Glomerular endothelial cell (primary cell): ENCODE results near the gene SUPT4H1. TPM values are rescaled to one million over a fixed set of nuclear protein-coding genes. Genes with fewer than 3 reads are reported as not detected.

ENCODE experiments used
- DNase-seq: peaks from one replicate; pipeline ENCODE4 v3.0.0-alpha.2; 2011; ENCODE audit warnings: low read depth, low spot score; ENCODE audit errors: extremely low read depth
- total RNA-seq: library from RNA; depleted of rRNA; stranded (reverse); fragments of >200 nt; gene quantifications from 2 replicates; pipeline ENCODE4 v1.2.3, GENCODE V29; 2015

The SUPT4H1 gene
- total RNA-seq, 1 donor from 2014 or later, result 45.0 TPM

DNA sequence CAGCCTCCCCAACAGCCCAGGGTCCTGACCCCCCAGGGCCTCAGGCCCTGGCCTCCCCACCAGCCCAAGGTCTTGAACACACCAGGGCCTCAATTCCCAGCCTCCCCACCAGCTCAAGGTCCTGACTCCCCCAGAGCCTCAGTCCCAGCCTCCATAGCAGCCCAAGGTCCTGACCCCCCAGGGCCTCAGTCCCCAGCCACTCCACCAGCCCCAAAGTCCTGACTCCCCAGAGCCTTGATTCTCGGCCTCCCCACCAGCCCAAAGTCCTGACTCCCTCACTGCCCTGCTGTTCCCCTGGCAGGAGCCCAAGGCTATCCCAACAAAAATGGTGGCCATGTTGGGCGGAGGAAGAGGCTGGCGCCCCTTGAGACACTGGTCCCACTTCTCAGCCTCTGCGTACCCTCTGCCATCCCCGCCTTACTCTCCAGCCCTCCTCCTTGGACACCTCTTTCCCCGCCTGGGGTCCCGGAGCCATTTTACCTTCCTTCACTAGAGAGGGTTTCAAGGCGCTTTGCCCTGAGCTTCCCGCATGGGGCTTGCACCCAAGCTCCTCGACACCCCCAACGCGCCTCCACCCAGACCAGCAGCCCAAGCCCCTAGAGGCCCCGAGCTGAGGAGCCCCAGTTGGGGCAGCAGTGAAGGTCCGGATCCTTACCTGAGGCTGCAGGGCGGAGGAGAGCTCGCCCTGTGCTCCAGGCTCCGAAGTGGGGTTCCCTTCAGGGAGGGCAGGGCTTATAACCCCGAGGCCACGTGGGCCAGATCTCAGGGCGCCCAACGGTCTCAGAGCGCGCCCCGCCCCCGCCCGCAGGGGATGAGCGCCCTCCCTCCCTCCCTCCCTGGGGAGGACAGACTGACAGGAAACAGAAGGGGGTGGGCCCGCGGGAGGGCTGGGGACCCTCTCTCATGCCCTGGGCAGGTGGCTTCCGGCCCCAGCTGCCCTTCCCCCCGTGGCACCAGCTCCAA, 19.9 kb downstream of the SUPT4H1 start:
- no peak for DNase-seq

DNA sequence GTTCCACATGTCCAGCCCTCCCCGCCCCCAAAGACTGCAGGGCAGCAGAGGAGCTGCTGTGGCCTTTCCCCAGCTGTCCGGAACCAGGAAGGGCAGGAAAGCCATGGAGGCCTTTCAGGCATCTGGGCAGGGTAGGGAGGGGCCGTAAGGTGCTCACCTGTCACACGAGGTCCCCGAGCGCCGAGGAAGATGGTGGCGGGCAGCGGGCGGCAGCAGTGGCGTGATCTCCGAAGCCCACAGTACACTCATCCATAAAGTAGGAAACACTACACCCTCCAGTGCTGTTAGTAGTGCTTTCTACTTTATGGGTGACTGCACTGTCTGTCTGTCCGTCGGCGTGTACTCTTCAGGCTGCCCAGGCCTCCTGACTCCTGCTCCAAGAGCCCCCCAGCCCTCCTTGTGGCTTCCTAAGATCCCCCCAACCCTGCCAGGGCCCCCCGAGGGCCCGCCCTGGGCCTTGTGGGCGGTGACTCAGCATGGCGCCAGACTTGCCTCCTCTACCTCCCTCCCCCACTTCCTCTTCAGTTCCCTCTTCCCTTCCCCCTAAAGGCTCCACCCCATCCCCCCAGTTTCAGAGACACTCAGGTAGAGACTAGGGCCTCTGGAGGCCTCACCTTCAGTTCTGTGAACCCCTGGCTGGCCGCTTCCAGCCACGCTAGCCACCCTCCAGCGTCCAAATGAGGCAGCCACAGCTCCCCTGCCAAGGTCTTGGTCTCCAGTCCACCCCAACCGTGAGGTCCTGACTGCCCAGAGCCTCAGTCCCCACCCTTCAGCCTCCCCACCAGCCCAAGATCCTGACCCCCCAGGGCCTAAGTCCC, 20.8 kb downstream of the SUPT4H1 start:
- no peak for DNase-seq

- no peak for DNase-seq
These were observed 21.4 kb downstream of the SUPT4H1 start for GRCh38 chr17:58330538-58330996.

DNA sequence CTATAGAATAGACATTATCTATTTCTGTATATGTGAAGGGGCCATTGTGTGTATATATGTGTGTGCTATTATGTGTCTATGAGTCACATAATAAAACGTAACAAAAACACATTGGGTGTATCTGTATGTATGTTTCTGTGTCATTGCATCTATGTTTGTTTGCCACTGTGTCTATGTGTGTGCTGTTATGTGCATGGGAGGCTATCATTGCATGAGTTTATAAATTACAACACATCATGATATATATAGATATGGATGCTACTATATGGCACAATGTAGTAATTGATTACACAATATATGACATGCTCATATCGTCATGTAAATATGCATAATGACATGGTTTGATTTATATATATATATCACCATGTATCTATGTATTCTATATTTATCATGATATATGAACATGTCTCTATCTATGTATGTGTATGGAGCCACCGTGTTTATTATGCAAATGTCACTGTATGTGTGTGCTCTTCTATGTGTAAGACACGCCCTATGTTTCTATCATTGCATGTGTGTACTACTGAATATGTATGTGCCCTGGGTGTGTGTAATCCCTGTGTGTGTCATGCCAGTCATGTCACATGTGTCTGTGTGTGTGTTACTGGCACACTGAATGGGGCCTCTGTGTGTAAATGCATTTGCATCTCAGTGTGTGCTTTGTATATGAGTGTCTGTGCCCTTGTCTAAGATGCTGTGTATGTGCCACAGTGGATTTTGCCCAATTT, 22.0 kb downstream of the SUPT4H1 start:
- no peak for DNase-seq

- no peak for DNase-seq
These were observed 22.8 kb downstream of the SUPT4H1 start for GRCh38 chr17:58329035-58329809.

- no peak for DNase-seq
These were observed 23.6 kb downstream of the SUPT4H1 start, which contains the start of gene TSPOAP1 for GRCh38 chr17:58328195-58329034. TSS of gene TSPOAP1 (minus strand) at chr17:58328795. CDS start at chr17:58327920, 875 bp downstream.

GRCh38 chr17:58327363-58328194, 24.4 kb downstream of the SUPT4H1 start:
- DNase-seq, result no peak

DNA sequence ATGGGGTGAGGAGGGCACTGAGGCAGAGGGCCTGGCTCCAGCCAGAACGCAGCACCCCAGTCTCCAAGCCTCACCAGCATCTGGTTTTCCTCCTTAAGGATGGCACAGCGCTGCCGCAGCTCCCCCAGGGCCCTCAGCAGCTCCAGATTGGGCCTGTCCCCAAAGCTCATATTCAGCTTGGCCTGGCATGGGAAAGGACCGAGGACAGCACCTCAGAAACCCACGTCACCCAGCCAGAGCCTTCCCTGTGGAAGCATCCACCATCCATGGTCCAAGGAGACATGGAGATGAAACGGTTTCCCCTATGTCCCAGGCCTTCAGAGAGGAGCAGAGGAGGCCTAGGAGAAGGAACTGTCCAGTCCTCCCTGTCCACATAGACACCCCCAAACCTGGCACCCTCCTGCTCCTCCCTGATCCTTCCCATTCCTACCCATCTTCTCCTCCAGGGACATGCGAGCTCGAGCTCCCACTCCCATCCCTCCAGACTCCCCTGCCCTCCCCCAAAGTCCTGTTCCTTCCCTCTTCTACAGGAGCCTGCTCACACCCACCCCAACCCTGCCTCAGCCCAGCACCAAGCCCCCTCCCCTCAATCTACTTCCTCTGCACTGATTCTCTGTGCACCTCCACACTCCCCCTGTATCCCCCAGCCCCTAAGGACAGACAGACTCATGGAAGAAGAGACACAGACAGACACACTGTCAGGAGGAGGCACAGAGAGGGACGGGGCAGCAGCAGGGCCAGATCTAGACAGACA, 25.2 kb downstream of the SUPT4H1 start:
- no peak for DNase-seq

GRCh38 chr17:58325976-58326468, 26.0 kb downstream of the SUPT4H1 start:
- DNase-seq, result no peak

DNA sequence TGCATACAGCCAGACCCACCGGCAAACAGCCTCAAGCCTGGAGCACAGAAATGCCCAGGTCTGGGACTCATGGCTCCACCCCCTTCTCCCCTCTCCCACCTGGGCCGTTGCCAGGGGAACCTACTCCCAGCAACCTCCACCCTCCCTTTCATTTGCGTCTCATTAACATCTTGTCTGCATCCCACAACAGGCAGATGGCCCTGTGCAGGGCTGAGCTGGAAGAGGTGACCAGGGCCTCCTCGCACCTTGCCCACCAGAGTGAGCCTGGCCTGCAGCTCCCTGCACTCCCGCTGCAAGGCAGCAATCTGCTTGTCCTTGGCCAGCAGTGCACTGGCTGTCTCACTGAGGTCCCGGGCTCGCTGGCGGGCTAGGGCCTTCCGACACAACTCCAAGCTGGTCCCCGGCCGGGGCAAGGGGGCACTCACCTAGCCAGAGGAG, 26.7 kb downstream of the SUPT4H1 start:
- DNase-seq, result no peak

- DNase-seq, result no peak
These were observed 27.4 kb downstream of the SUPT4H1 start for GRCh38 chr17:58324409-58325288.

GRCh38 chr17:58324056-58324408, 28.0 kb downstream of the SUPT4H1 start:
- DNase-seq, result no peak

DNA sequence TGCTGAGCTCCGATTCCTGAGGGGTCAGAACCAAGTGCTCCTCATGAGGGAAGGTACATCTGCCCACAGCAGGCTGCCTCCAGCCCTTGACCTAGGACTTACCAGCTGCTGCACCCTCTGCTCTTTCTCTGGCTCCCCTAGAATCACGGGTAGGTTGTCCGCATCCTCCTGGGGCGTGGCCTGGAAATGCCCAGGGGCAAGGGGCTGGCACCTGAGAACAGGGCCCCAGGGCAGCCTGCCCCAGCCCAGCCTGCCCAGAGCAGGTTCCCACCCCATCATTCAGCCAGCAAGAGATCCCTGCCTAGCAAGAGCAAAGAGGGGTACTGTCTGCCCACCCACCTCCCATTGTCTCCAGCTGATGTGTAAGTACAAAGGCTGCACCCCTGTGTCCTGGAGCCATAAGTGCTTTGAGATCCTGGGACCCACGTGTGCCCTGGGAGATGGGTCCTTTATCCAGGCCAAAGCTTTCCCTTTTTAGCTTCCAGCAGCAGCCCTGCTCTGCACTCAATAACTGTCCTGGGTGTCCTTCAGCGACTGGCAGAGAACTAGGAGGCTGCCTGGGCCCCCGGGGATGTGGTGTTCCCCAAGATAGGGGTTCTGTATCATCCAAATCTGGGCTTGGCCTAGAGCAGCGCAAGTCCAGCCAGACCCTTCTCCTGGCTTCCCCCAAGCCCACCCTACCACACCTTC, 28.5 kb downstream of the SUPT4H1 start:
- DNase-seq, result no peak

GRCh38 chr17:58322581-58323185, 29.3 kb downstream of the SUPT4H1 start:
- no peak for DNase-seq
